GM12865 (cell line): Measurements from ENCODE around the gene ADARB2.

ENCODE experiments used
- DNase-seq: peaks from one replicate; pipeline ENCODE4 v3.0.0; 2010; ENCODE audit warnings: low read depth
- H3K4me3 ChIP-seq: 2 replicates; pipeline ENCODE4 v1.5.1; 2011; ENCODE audit warnings: mild to moderate bottlenecking, low read depth, low read length, control low read depth
- TF ChIP-seq, protein P1 (sequence below): IDR thresholded peaks from 2 replicates; pipeline ENCODE4 v1.5.1; 2011; ENCODE audit warnings: low read length, control low read depth, low read depth, inconsistent platforms; ENCODE audit not compliant: insufficient read depth; ENCODE audit errors: missing control alignments

ADARB2 gene

GRCh38 chr10:1402816-1403507, 334.4 kb downstream of the ADARB2 start:
- no peak overlapping the region for H3K4me3 ChIP-seq
- TF ChIP-seq, protein P1, sequence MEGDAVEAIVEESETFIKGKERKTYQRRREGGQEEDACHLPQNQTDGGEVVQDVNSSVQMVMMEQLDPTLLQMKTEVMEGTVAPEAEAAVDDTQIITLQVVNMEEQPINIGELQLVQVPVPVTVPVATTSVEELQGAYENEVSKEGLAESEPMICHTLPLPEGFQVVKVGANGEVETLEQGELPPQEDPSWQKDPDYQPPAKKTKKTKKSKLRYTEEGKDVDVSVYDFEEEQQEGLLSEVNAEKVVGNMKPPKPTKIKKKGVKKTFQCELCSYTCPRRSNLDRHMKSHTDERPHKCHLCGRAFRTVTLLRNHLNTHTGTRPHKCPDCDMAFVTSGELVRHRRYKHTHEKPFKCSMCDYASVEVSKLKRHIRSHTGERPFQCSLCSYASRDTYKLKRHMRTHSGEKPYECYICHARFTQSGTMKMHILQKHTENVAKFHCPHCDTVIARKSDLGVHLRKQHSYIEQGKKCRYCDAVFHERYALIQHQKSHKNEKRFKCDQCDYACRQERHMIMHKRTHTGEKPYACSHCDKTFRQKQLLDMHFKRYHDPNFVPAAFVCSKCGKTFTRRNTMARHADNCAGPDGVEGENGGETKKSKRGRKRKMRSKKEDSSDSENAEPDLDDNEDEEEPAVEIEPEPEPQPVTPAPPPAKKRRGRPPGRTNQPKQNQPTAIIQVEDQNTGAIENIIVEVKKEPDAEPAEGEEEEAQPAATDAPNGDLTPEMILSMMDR = no peak
- DNase-seq = no peak

DNA sequence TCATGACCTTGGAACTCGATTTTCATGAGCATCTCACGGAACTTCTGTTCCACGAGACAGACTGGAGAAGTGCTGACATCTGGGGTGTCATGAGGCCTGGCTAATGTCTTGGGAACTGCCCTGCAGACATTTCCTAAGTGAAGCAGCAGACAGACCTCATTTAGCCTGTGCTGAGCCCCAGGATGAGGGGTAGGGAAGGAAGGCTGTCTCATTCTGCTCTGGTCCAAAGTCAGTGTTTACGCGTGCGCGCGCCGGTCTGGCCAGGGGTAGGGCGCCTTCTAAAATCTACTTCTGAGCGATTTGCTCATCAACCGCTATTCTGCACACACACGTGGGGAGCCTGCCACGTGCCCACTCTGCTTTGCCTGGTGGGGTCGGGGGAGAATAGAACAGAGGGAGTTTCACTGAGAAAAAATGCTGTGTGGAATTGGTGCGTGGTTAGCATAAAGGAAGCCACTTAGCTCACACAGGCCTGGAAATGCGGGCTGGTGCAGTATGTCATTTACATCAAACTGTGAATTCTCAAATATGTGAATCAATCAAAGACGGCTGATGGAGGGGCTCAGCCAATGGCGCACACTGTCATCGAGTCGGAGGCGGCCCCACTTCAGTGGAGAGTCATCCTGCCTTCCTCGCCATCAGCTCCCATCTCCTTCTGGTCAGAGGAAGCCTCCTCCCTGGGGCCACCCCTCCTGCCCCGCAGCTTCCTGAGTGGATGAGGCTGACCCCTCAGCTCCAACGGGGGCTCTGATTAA, 335.1 kb downstream of the ADARB2 start:
- DNase-seq = no peak
- TF ChIP-seq, protein P1 = no peak

DNA sequence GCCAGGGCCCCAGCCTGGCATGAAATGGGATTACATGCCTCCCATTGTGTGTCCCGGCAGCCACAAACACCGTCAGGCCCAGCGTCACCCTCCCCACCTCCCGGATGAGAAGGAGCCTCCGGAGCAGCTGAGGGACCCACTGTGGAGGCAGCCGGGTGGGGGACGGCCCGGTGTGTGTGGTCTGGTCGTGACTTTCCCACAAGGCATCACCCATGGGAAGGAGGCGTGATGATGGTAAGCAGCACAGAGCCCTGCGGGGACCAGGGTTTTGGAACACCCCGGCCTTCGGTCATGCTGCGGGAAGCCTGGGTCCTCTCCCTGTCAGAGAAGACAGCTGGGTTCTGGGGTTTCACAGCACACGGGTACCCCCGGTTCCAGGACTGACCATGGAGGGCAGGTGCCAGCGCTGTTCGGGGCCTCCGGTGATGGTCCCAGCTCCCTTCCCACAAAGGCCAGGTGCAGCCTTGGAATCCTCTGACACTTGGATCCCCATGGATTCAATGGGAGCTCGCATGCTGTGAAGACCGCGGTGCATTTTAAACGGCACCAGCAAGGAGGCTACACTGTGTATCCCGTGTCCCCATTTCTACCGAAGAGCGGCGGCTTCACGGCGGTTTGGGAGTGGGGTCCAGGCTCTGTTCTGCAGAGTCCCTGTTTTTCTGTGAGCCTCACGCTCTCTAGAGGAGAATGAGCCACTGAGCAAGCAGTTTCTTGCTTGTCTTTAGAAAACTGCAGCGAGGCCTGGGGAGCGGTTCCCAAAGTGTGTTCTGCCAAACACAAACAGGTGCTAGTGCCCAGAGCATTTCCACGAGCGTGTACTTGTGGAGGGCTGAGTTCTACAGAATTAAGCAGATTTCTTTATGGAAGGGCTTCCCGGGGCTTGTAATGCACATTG, 336.0 kb downstream of the ADARB2 start:
- no peak overlapping the region for H3K4me3 ChIP-seq
- TF ChIP-seq, protein P1 = no peak
- DNase-seq = no peak

More for the DNA sequence above, 335.1 kb downstream of the ADARB2 start:
- no peak overlapping the region for H3K4me3 ChIP-seq

- no peak for DNase-seq
- TF ChIP-seq, protein P1 = no peak
- no peak overlapping the region for H3K4me3 ChIP-seq
Measured at GRCh38 chr10:1400101-1401070, 336.9 kb downstream of the ADARB2 start.

GRCh38 chr10:1399431-1400100, 337.8 kb downstream of the ADARB2 start:
- no peak overlapping the region for H3K4me3 ChIP-seq
- no peak for DNase-seq
- TF ChIP-seq, protein P1 = no peak
